H9 (cell line): ENCODE data around the gene GLB1L3. TPM values are rescaled to one million over a fixed set of nuclear protein-coding genes. Genes with fewer than 3 reads are reported as not detected.

Source experiments
- DNase-seq: peaks from one replicate; pipeline ENCODE4 v3.0.0-alpha.2; 2017
- H2AFZ ChIP-seq: one replicate; pipeline ENCODE4 v1.6.1; 2013; ENCODE audit warnings: mild to moderate bottlenecking, low read length, control low read depth, moderate library complexity
- H2AK5ac ChIP-seq: 2 replicates; pipeline ENCODE4 v1.6.1; 2013; ENCODE audit warnings: low read length, control low read depth, mixed read lengths; ENCODE audit not compliant: insufficient read length
- H2BK120ac ChIP-seq: one replicate; pipeline ENCODE4 v1.6.1; 2013; ENCODE audit warnings: low read depth, mild to moderate bottlenecking, low read length, control low read depth, inconsistent platforms; ENCODE audit not compliant: poor library complexity, severe bottlenecking
- H2BK12ac ChIP-seq: 2 replicates; pipeline ENCODE4 v1.6.1; 2013; ENCODE audit warnings: low read length, control low read depth, mixed read lengths, low read depth; ENCODE audit not compliant: insufficient read length
- H2BK15ac ChIP-seq: 2 replicates; pipeline ENCODE4 v1.6.1; 2013; ENCODE audit warnings: low read depth, low read length, control low read depth
- H2BK20ac ChIP-seq: one replicate; pipeline ENCODE4 v1.6.1; 2013; ENCODE audit warnings: low read depth, mild to moderate bottlenecking, low read length, control low read depth, inconsistent platforms; ENCODE audit not compliant: poor library complexity, severe bottlenecking
- H2BK5ac ChIP-seq: 2 replicates; pipeline ENCODE4 v1.6.1; 2013; ENCODE audit warnings: low read length, control low read depth, mixed read lengths; ENCODE audit not compliant: insufficient read length
- H3K14ac ChIP-seq: 2 replicates; pipeline ENCODE4 v1.6.1; 2013; ENCODE audit warnings: low read length, control low read depth; ENCODE audit not compliant: insufficient read depth
- H3K18ac ChIP-seq: 2 replicates; pipeline ENCODE4 v1.6.1; 2013; ENCODE audit warnings: low read depth, mild to moderate bottlenecking, mixed read lengths, low read length, control low read depth; ENCODE audit not compliant: insufficient read length
- H3K23ac ChIP-seq: 2 replicates; pipeline ENCODE4 v1.6.1; 2013; ENCODE audit warnings: low read length, control low read depth, mixed read lengths, low read depth; ENCODE audit not compliant: insufficient read length
- H3K23me2 ChIP-seq: 2 replicates; pipeline ENCODE4 v1.6.1; 2013; ENCODE audit warnings: low read depth, mild to moderate bottlenecking, mixed read lengths, low read length, control low read depth; ENCODE audit not compliant: insufficient read length, poor library complexity, severe bottlenecking
- H3K27ac ChIP-seq: 2 replicates; pipeline ENCODE4 v1.5.1; 2013; ENCODE audit warnings: low read length, control low read depth, mixed read lengths, low read depth; ENCODE audit not compliant: insufficient read length
- H3K27me3 ChIP-seq: 2 replicates; pipeline ENCODE4 v1.6.1; 2013; ENCODE audit warnings: low read length, control low read depth, inconsistent platforms; ENCODE audit not compliant: insufficient read depth
- H3K4ac ChIP-seq: 2 replicates; pipeline ENCODE4 v1.6.1; 2013; ENCODE audit warnings: low read depth, mild to moderate bottlenecking, control low read depth, inconsistent platforms, low read length, moderate library complexity
- H3K4me1 ChIP-seq: 2 replicates; pipeline ENCODE4 v1.6.1; 2013; ENCODE audit warnings: low read length, control low read depth, inconsistent platforms; ENCODE audit not compliant: insufficient read depth
- H3K4me2 ChIP-seq: 2 replicates; pipeline ENCODE4 v1.6.1; 2013; ENCODE audit warnings: low read length, control low read depth, mixed read lengths; ENCODE audit not compliant: insufficient read length, insufficient read depth
- H3K56ac ChIP-seq: 2 replicates; pipeline ENCODE4 v1.6.1; 2013; ENCODE audit warnings: low read depth, mild to moderate bottlenecking, mixed read lengths, low read length, control low read depth; ENCODE audit not compliant: insufficient read length
- H3K79me1 ChIP-seq: 2 replicates; pipeline ENCODE4 v1.6.1; 2013; ENCODE audit warnings: low read depth, mild to moderate bottlenecking, moderate library complexity, low read length, control low read depth, inconsistent platforms; ENCODE audit not compliant: insufficient read depth, poor library complexity, severe bottlenecking
- H3K79me2 ChIP-seq: 2 replicates; pipeline ENCODE4 v1.6.1; 2013; ENCODE audit warnings: low read length, control low read depth, inconsistent platforms; ENCODE audit not compliant: insufficient read depth
- H3K9ac ChIP-seq: 2 replicates; pipeline ENCODE4 v1.6.1; 2013; ENCODE audit warnings: low read length, control low read depth, mixed read lengths; ENCODE audit not compliant: insufficient read length; ENCODE audit errors: extremely low read depth
- H3K9me3 ChIP-seq: one replicate; pipeline ENCODE4 v1.6.1; 2013; ENCODE audit warnings: low read depth, low read length, inconsistent platforms; ENCODE audit not compliant: control insufficient read depth
- H3T11ph ChIP-seq: one replicate; pipeline ENCODE4 v1.6.1; 2013; ENCODE audit warnings: mild to moderate bottlenecking, low read length, control low read depth, inconsistent platforms
- H4K20me1 ChIP-seq: one replicate; pipeline ENCODE4 v1.6.1; 2013; ENCODE audit not compliant: control insufficient read depth, insufficient read length, insufficient read depth
- H4K5ac ChIP-seq: 2 replicates; pipeline ENCODE4 v1.6.1; 2013; ENCODE audit warnings: low read depth, mild to moderate bottlenecking, mixed read lengths, low read length, control low read depth; ENCODE audit not compliant: insufficient read length
- H4K8ac ChIP-seq: replicated peaks from 2 replicates; pipeline ENCODE4 v1.6.1; 2013; ENCODE audit warnings: low read length, control low read depth, mixed read lengths, low read depth; ENCODE audit not compliant: insufficient read length
- H4K91ac ChIP-seq: 2 replicates; pipeline ENCODE4 v1.6.1; 2013; ENCODE audit warnings: low read depth, mild to moderate bottlenecking, moderate library complexity, mixed read lengths, low read length, control low read depth; ENCODE audit not compliant: insufficient read length
- H3K27ac Mint-ChIP-seq, 3 experiments: 2 replicates in 2 of 3; 3 replicates in 1 of 3; pipeline ENCODE4 v1.8.0; 2020 to 2021; ENCODE audit warnings: mixed read lengths in 3 of 3, mild to moderate bottlenecking in 1 of 3, moderate library complexity in 1 of 3
- H3K27me3 Mint-ChIP-seq: 2 replicates; pipeline ENCODE4 v1.8.0; 2021; ENCODE audit warnings: low read depth, mild to moderate bottlenecking, moderate library complexity, mixed read lengths
- H3K36me3 Mint-ChIP-seq, 3 experiments: 2 replicates in 2 of 3; 3 replicates in 1 of 3; pipeline ENCODE4 v1.8.0; 2020 to 2021; ENCODE audit warnings: low read depth in 3 of 3, mixed read lengths in 3 of 3; ENCODE audit not compliant: insufficient read depth in 1 of 3
- H3K4me1 Mint-ChIP-seq, 2 experiments: 2 replicates each; pipeline ENCODE4 v1.8.0; 2020; ENCODE audit warnings: mixed read lengths in 2 of 2
- H3K4me3 Mint-ChIP-seq, 2 experiments: 2 replicates in 1 of 2; 3 replicates in 1 of 2; pipeline ENCODE4 v1.8.0; 2020 to 2021; ENCODE audit warnings: mild to moderate bottlenecking in 2 of 2, mixed read lengths in 2 of 2, moderate library complexity in 1 of 2
- H3K9me3 Mint-ChIP-seq, 2 experiments: 2 replicates in 1 of 2; 3 replicates in 1 of 2; pipeline ENCODE4 v1.8.0; 2020; ENCODE audit warnings: mild to moderate bottlenecking in 2 of 2, mixed read lengths in 2 of 2, moderate library complexity in 1 of 2
- WGBS: extraction: QIAGEN DNeasy Blood & Tissue Kit; methylation state at CpG from one replicate; pipeline ENCODE4 v1.1.7; 2013; ENCODE audit warnings: missing lambda C conversion rate, low lambda C conversion rate, mixed read lengths; ENCODE audit not compliant: insufficient read length; ENCODE audit errors: extremely low coverage; 5-methylcytosine and 5-hydroxymethylcytosine counted together
- total RNA-seq: library from RNA; stranded (reverse); gene quantifications from 2 replicates; pipeline ENCODE4 v1.2.1, GENCODE V29; 2021
- TF ChIP-seq, protein P1 (sequence below): fragments of 200-600 bp; sonication (generic); conservative IDR thresholded peaks from 3 replicates; pipeline ENCODE4 v1.8.0; 2021; ENCODE audit warnings: antibody characterized with exemption, mild to moderate bottlenecking

The GLB1L3 gene
- total RNA-seq, 1 experiment from 2014 or later, result 11.2 TPM

DNA sequence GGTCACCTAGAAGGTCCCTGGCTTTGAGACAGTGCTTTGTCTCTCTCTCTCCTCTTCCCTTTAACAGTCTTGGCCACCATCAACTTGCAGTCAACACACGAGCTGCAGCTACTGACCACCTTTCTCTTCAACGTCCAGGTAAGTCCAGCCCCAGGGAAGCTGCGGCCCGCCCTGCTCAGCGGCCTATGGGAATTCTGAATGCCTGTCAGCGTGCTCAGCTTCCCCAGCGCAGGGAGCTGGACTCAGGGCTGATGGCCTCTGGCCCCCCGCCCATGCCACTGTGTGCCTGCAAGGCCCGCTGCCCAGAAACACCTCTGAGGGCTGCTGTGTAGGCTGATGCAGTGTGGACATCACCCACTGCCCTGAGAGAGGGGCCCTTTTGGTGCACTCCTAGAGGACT lies 88.1 kb downstream of the GLB1L3 start:
- Mint-ChIP-seq H3K4me1 (peaks cover 7 to 8% of the 10 kb centered on the region in 2 experiments), H3K27ac (no peak overlapping the region), H3K9me3 (no peaks in the 10 kb centered on the region), H3K4me3 (no peak overlapping the region), H3K36me3 (no peaks in the 10 kb centered on the region), H3K27me3 (peaks cover 26% of the 10 kb centered on the region)
- H2BK12ac ChIP-seq, result no peak overlapping the region
- no peak overlapping the region for H4K91ac ChIP-seq
- no peaks in the 10 kb centered on the region for H4K20me1 ChIP-seq
- H3K23me2 ChIP-seq, result no peaks in the 10 kb centered on the region
- H4K8ac ChIP-seq, result no peak overlapping the region
- no peak overlapping the region for H3K14ac ChIP-seq
- no peak overlapping the region for H2BK20ac ChIP-seq
- H3K79me2 ChIP-seq, result no peaks in the 10 kb centered on the region
- H3K23ac ChIP-seq, result no peak overlapping the region
- H2BK120ac ChIP-seq, result no peak overlapping the region
- H3K27ac ChIP-seq, result no peak overlapping the region
- no peak overlapping the region for H3K56ac ChIP-seq
- no peak overlapping the region for H3K18ac ChIP-seq
- H3K9me3 ChIP-seq, result no peaks in the 10 kb centered on the region
- TF ChIP-seq, protein P1, sequence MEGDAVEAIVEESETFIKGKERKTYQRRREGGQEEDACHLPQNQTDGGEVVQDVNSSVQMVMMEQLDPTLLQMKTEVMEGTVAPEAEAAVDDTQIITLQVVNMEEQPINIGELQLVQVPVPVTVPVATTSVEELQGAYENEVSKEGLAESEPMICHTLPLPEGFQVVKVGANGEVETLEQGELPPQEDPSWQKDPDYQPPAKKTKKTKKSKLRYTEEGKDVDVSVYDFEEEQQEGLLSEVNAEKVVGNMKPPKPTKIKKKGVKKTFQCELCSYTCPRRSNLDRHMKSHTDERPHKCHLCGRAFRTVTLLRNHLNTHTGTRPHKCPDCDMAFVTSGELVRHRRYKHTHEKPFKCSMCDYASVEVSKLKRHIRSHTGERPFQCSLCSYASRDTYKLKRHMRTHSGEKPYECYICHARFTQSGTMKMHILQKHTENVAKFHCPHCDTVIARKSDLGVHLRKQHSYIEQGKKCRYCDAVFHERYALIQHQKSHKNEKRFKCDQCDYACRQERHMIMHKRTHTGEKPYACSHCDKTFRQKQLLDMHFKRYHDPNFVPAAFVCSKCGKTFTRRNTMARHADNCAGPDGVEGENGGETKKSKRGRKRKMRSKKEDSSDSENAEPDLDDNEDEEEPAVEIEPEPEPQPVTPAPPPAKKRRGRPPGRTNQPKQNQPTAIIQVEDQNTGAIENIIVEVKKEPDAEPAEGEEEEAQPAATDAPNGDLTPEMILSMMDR, result no peak
- no peak overlapping the region for H3K9ac ChIP-seq
- H3K4ac ChIP-seq, result no peak overlapping the region
- peaks cover 3% of the 10 kb centered on the region; the same call in 1 of the 2 replicates for H3K27me3 ChIP-seq
- no peak overlapping the region for H2AFZ ChIP-seq
- no peak overlapping the region for H3T11ph ChIP-seq
- DNase-seq, result no peak
- no peak overlapping the region for H3K4me2 ChIP-seq
- no peak overlapping the region for H2AK5ac ChIP-seq
- H3K4me1 ChIP-seq, result no peaks in the 10 kb centered on the region
- H2BK5ac ChIP-seq, result no peak overlapping the region
- no CpG with 5 or more reads among the region's 9 CpGs for WGBS
- no peak overlapping the region for H4K5ac ChIP-seq
- H2BK15ac ChIP-seq, result no peak overlapping the region
- no peaks in the 10 kb centered on the region for H3K79me1 ChIP-seq
